OCI-LY3 (cell line): Measurements from ENCODE around the gene BANK1.

ENCODE experiments used
- H2AFZ ChIP-seq: fragments of 200-600, 300-600 bp; shearing (Covaris generic); 2 replicates; pipeline ENCODE4 v1.6.0; 2014; ENCODE audit warnings: antibody characterized with exemption, low read depth, low read length
- H3K27ac ChIP-seq: fragments of 200-600, 300-600 bp; sonication (generic); 2 replicates; pipeline ENCODE4 v1.5.1; 2014; ENCODE audit warnings: mild to moderate bottlenecking, low read length, moderate library complexity, mixed read lengths
- H3K27me3 ChIP-seq: fragments of 200-600, 300-600 bp; sonication (generic); 2 replicates; pipeline ENCODE4 v1.6.1; 2014; ENCODE audit warnings: low read depth, low read length, mixed read lengths
- H3K36me3 ChIP-seq: fragments of 200-600, 300-600 bp; sonication (generic); replicated peaks from 2 replicates; pipeline ENCODE3; 2014; ENCODE audit warnings: low read depth, low read length, mixed read lengths
- H3K4me1 ChIP-seq: fragments of 300-600, 200-600 bp; sonication (generic); 2 replicates; pipeline ENCODE4 v1.6.1; 2014; ENCODE audit warnings: low read length, mixed read lengths
- H3K4me2 ChIP-seq: fragments of 200-600, 300-600 bp; sonication (generic); 2 replicates; pipeline ENCODE4 v1.6.1; 2014; ENCODE audit warnings: low read length, mixed read lengths
- H3K4me3 ChIP-seq: fragments of 300-600, 200-600 bp; sonication (generic); 2 replicates; pipeline ENCODE4 v1.5.1; 2014; ENCODE audit warnings: antibody characterized with exemption, mild to moderate bottlenecking, low read length, moderate library complexity
- H3K79me2 ChIP-seq: fragments of 300-600, 200-600 bp; shearing (Covaris generic); 2 replicates; pipeline ENCODE4 v1.6.1; 2014; ENCODE audit warnings: mild to moderate bottlenecking, low read length, mixed read lengths
- H3K9ac ChIP-seq: fragments of 300-600, 200-600 bp; shearing (Covaris generic); 2 replicates; pipeline ENCODE4 v1.6.0; 2014; ENCODE audit warnings: mild to moderate bottlenecking, low read length, moderate library complexity
- H3K9me3 ChIP-seq: fragments of 200-600, 300-600 bp; shearing (Covaris generic); 2 replicates; pipeline ENCODE4 v1.6.1; 2014; ENCODE audit warnings: low read length, mixed read lengths; ENCODE audit not compliant: insufficient read depth
- H4K20me1 ChIP-seq: fragments of 200-600, 300-600 bp; sonication (generic); 2 replicates; pipeline ENCODE4 v1.6.1; 2016; ENCODE audit warnings: low read length, mixed read lengths; ENCODE audit not compliant: insufficient read depth
- EZH2phosphoT487 ChIP-seq: fragments of 200-600 bp; shearing (Covaris generic); IDR thresholded peaks from 2 replicates; pipeline ENCODE4 v1.6.1; 2018; ENCODE audit warnings: antibody characterized with exemption, mixed run types, low read depth
- TF ChIP-seq, protein P1 (sequence below): fragments of 200-600, 300-600 bp; sonication (generic); IDR thresholded peaks from 2 replicates; pipeline ENCODE4 v1.5.1; 2014; ENCODE audit warnings: antibody characterized with exemption, low read length, low read depth

Gene BANK1

GRCh38 chr4:102042871-102043802 lies 252.6 kb downstream of the BANK1 start:
- Histone ChIP-seq H3K9ac (no peak overlapping the region), H3K4me3 (no peak overlapping the region), H3K27ac (no peak overlapping the region), H3K27me3 (no peaks in the 10 kb centered on the region), H3K4me1 (no peaks in the 10 kb centered on the region), H4K20me1 (no peaks in the 10 kb centered on the region), H3K79me2 (no peaks in the 10 kb centered on the region), H3K9me3 (no peaks in the 10 kb centered on the region), H3K36me3 (no peaks in the 10 kb centered on the region), H2AFZ (no peak overlapping the region), H3K4me2 (no peak overlapping the region)
- no peak for TF ChIP-seq EZH2phosphoT487
- TF ChIP-seq, protein P1, sequence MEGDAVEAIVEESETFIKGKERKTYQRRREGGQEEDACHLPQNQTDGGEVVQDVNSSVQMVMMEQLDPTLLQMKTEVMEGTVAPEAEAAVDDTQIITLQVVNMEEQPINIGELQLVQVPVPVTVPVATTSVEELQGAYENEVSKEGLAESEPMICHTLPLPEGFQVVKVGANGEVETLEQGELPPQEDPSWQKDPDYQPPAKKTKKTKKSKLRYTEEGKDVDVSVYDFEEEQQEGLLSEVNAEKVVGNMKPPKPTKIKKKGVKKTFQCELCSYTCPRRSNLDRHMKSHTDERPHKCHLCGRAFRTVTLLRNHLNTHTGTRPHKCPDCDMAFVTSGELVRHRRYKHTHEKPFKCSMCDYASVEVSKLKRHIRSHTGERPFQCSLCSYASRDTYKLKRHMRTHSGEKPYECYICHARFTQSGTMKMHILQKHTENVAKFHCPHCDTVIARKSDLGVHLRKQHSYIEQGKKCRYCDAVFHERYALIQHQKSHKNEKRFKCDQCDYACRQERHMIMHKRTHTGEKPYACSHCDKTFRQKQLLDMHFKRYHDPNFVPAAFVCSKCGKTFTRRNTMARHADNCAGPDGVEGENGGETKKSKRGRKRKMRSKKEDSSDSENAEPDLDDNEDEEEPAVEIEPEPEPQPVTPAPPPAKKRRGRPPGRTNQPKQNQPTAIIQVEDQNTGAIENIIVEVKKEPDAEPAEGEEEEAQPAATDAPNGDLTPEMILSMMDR: no peak

DNA sequence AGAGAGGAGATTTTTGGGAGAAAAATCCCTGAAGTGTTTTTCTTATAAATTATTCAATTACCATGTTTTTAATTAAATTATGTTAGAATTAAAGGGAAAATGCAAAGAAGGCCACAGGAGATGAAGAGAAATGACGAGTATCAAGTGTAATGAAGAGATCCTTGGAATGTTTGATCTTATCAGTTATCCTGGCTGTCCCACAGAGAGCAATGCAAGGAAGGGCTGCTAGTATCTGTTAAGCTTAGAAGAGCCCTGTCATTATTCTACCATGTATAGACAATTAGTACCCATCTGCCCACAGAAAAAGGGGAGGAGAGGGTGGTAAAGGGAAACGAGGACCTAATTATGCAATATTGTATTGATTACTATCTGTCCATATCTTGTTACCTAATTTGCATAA lies 257.1 kb downstream of the BANK1 start:
- H2AFZ ChIP-seq: no peak overlapping the region
- no peaks in the 10 kb centered on the region for H4K20me1 ChIP-seq
- no peaks in the 10 kb centered on the region for H3K36me3 ChIP-seq
- no peak overlapping the region for H3K4me2 ChIP-seq
- peaks cover 2% of the 10 kb centered on the region for H3K4me1 ChIP-seq
- no peaks in the 10 kb centered on the region for H3K9me3 ChIP-seq
- no peak overlapping the region for H3K4me3 ChIP-seq
- H3K79me2 ChIP-seq: no peaks in the 10 kb centered on the region
- H3K9ac ChIP-seq: no peak overlapping the region
- no peaks in the 10 kb centered on the region for H3K27me3 ChIP-seq
- no peak for TF ChIP-seq EZH2phosphoT487
- TF ChIP-seq, protein P1: no peak
- no peak overlapping the region for H3K27ac ChIP-seq

GRCh38 chr4:102055805-102056204 lies 265.3 kb downstream of the BANK1 start:
- H4K20me1 ChIP-seq: no peaks in the 10 kb centered on the region
- no peaks in the 10 kb centered on the region for H3K27me3 ChIP-seq
- H3K79me2 ChIP-seq: no peaks in the 10 kb centered on the region
- no peaks in the 10 kb centered on the region for H3K9me3 ChIP-seq
- no peak overlapping the region for H2AFZ ChIP-seq
- no peak overlapping the region for H3K27ac ChIP-seq
- TF ChIP-seq EZH2phosphoT487: no peak
- TF ChIP-seq, protein P1: no peak
- H3K9ac ChIP-seq: no peak overlapping the region
- peaks cover 8% of the 10 kb centered on the region for H3K4me1 ChIP-seq
- no peaks in the 10 kb centered on the region for H3K36me3 ChIP-seq
- H3K4me3 ChIP-seq: no peak overlapping the region
- H3K4me2 ChIP-seq: no peak overlapping the region

DNA sequence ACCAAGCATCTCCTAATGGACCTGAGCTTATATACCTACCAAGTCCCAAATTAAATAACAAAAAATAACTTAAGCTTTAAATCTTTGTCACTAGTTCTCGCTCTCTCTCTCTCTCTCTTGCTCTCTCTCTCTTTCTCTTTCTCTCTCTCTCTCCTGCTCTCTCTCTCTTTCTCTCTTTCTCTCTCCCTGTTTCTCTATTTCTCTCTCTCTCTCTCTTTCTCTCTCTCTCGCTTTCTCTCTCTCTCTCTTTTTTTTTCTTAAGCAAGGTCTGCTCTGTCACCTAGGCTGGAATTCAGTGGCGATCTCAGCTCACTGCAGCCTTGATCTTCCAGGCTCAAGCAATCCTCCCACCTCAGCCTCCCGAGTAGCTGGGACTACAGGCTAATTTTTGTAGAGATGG lies 266.6 kb downstream of the BANK1 start:
- Histone ChIP-seq H3K9ac (no peak overlapping the region), H3K27ac (no peak overlapping the region), H3K4me3 (no peak overlapping the region), H3K9me3 (no peaks in the 10 kb centered on the region), H4K20me1 (no peaks in the 10 kb centered on the region), H3K79me2 (no peaks in the 10 kb centered on the region), H3K4me2 (no peak overlapping the region), H3K27me3 (no peaks in the 10 kb centered on the region), H3K36me3 (no peaks in the 10 kb centered on the region), H3K4me1 (peaks cover 14% of the 10 kb centered on the region), H2AFZ (no peak overlapping the region)
- TF ChIP-seq EZH2phosphoT487: no peak
- TF ChIP-seq, protein P1: no peak
